K562 (cell line): Measurements from ENCODE around the gene PFDN2. TPM values are rescaled to one million over a fixed set of nuclear protein-coding genes. Genes with fewer than 3 reads are reported as not detected.

Experiments used
- HNRNPK ChIP-seq: fragments of 200-400 bp; formaldehyde crosslinking; IDR thresholded peaks from one replicate; pipeline ENCODE4 v1.6.1; 2018; ENCODE audit warnings: mild to moderate bottlenecking, low read depth, low read length; ENCODE audit not compliant: poor library complexity, severe bottlenecking
- NKRF ChIP-seq: fragments of 450-650 bp; IDR thresholded peaks from 2 replicates; pipeline ENCODE4 v1.6.1; 2016; ENCODE audit warnings: borderline replicate concordance
- RFX1 ChIP-seq: fragments of 450-650 bp; IDR thresholded peaks from 2 replicates; pipeline ENCODE4 v1.6.1; 2016; ENCODE audit warnings: mild to moderate bottlenecking, moderate library complexity
- SRSF3 ChIP-seq: fragments of 200-400 bp; formaldehyde crosslinking; IDR thresholded peaks from 2 replicates; pipeline ENCODE4 v1.6.1; 2016; ENCODE audit warnings: mild to moderate bottlenecking, low read length, moderate library complexity; ENCODE audit not compliant: insufficient read depth
- TSHZ1 ChIP-seq: fragments of 250-450 bp; sonication (Bioruptor Pico); IDR thresholded peaks from 2 replicates; pipeline ENCODE4 v1.4.0; 2020; ENCODE audit warnings: mild to moderate bottlenecking, moderate library complexity
- ZBTB49 ChIP-seq: sonication (generic); formaldehyde crosslinking; IDR thresholded peaks from 2 replicates; pipeline ENCODE4 v1.8.0; 2022; ENCODE audit warnings: missing genetic modification reagents, mild to moderate bottlenecking, borderline replicate concordance
- ZNF280B ChIP-seq: fragments of 250-450 bp; sonication (Bioruptor Pico); IDR thresholded peaks from 2 replicates; pipeline ENCODE4 v1.5.1; 2021; ENCODE audit warnings: mild to moderate bottlenecking
- polyA plus RNA-seq, 8 experiments: library from polyadenylated mRNA; depleted of rRNA in 4 of 8; stranded (reverse) in 5 of 8; unstranded in 3 of 8; fragments of >200 nt; fragmentation: Nextera tagmentation in 2 of 8; fragmentation: Illumina TruSeq in 1 of 8; extraction: Ambion mirVana in 2 of 8; extraction: Trizol in 1 of 8; gene quantifications; 2 replicates each; pipeline versions ENCODE4 v1.2.1 to v1.2.3, GENCODE V29; 2011 to 2014; ENCODE audit warnings: inconsistent platforms in 1 of 8, missing spikeins in 1 of 8
- total RNA-seq, 7 experiments: library from RNA; depleted of rRNA in 6 of 7; stranded (reverse); fragments of >200 nt in 6 of 7; fragmentation: Illumina TruSeq in 2 of 7; extraction: Trizol in 2 of 7; gene quantifications; 2 replicates each; pipeline versions ENCODE4 v1.2.1 to v1.2.3, GENCODE V29; 2011 to 2021; ENCODE audit warnings: low replicate concordance in 1 of 7
- TF ChIP-seq, protein P1 (sequence below), 2 experiments: IDR thresholded peaks; 2 replicates each; pipeline ENCODE4 v1.6.1; 2011; ENCODE audit warnings: borderline replicate concordance in 1 of 2, control low read depth in 1 of 2, low read depth in 1 of 2, low read length in 1 of 2, mild to moderate bottlenecking in 1 of 2, mixed read lengths in 1 of 2, moderate library complexity in 1 of 2; ENCODE audit not compliant: insufficient read depth in 1 of 2, insufficient read length in 1 of 2, poor library complexity in 1 of 2, severe bottlenecking in 1 of 2; ENCODE audit errors: extremely low read depth in 1 of 2
- TF ChIP-seq, protein P2 (sequence below): sonication (generic); formaldehyde crosslinking; IDR thresholded peaks from 2 replicates; pipeline ENCODE4 v1.8.0; 2022; ENCODE audit warnings: mild to moderate bottlenecking, missing genetic modification reagents

Gene PFDN2
- total and polyA plus RNA-seq, 9 of the 15 experiments (the other 6 are each of a cell fraction or from before 2014, with no cell fraction given): 50.2 to 361 (median 144) TPM

- TF ChIP-seq TSHZ1 (no peak), NKRF (peak; percentile 84), RFX1 (peak; percentile 20; the same call in 1 of the 2 replicates), ZBTB49 (no peak), HNRNPK (no peak), ZNF280B (CRISPR knock-in tag) (no peak), SRSF3 (no peak)
- TF ChIP-seq, protein P1, sequence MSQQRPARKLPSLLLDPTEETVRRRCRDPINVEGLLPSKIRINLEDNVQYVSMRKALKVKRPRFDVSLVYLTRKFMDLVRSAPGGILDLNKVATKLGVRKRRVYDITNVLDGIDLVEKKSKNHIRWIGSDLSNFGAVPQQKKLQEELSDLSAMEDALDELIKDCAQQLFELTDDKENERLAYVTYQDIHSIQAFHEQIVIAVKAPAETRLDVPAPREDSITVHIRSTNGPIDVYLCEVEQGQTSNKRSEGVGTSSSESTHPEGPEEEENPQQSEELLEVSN (IDR thresholded peaks at IDR 0.05; ENCODE audit: borderline replicate concordance in 1 of 2, extremely low read depth in 1 of 2, insufficient read depth in 1 of 2, insufficient read length in 1 of 2, low read depth in 1 of 2, low read length in 1 of 2, poor library complexity in 1 of 2, severe bottlenecking in 1 of 2): no peak
- TF ChIP-seq, protein P2, sequence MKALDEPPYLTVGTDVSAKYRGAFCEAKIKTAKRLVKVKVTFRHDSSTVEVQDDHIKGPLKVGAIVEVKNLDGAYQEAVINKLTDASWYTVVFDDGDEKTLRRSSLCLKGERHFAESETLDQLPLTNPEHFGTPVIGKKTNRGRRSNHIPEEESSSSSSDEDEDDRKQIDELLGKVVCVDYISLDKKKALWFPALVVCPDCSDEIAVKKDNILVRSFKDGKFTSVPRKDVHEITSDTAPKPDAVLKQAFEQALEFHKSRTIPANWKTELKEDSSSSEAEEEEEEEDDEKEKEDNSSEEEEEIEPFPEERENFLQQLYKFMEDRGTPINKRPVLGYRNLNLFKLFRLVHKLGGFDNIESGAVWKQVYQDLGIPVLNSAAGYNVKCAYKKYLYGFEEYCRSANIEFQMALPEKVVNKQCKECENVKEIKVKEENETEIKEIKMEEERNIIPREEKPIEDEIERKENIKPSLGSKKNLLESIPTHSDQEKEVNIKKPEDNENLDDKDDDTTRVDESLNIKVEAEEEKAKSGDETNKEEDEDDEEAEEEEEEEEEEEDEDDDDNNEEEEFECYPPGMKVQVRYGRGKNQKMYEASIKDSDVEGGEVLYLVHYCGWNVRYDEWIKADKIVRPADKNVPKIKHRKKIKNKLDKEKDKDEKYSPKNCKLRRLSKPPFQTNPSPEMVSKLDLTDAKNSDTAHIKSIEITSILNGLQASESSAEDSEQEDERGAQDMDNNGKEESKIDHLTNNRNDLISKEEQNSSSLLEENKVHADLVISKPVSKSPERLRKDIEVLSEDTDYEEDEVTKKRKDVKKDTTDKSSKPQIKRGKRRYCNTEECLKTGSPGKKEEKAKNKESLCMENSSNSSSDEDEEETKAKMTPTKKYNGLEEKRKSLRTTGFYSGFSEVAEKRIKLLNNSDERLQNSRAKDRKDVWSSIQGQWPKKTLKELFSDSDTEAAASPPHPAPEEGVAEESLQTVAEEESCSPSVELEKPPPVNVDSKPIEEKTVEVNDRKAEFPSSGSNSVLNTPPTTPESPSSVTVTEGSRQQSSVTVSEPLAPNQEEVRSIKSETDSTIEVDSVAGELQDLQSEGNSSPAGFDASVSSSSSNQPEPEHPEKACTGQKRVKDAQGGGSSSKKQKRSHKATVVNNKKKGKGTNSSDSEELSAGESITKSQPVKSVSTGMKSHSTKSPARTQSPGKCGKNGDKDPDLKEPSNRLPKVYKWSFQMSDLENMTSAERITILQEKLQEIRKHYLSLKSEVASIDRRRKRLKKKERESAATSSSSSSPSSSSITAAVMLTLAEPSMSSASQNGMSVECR (CRISPR knock-in tag): peak; percentile 86
These were observed 36.0 kb upstream of the PFDN2 start, which contains the start of gene UFC1 (continued) for GRCh38 chr1:161153682-161154337.
